Ectodermal cell (in vitro differentiated cells): ENCODE measurements around the gene MYO19.
"Not testable (repeated sequence)": the region's sequence is repeated elsewhere in the genome, so short reads cannot be mapped to it uniquely, and the experiment has no call there.

Source experiments
- H3K27ac ChIP-seq: 2 replicates; pipeline ENCODE4 v1.7.0; 2013; ENCODE audit warnings: mild to moderate bottlenecking, low read depth, low read length; ENCODE audit not compliant: insufficient read depth, poor library complexity, severe bottlenecking
- H3K27me3 ChIP-seq: 2 replicates; pipeline ENCODE4 v1.7.0; 2013; ENCODE audit warnings: mild to moderate bottlenecking, low read length; ENCODE audit not compliant: insufficient read depth, control insufficient read depth, poor library complexity, severe bottlenecking
- H3K36me3 ChIP-seq: one replicate; pipeline ENCODE4 v1.7.0; 2013; ENCODE audit warnings: low read length; ENCODE audit not compliant: control insufficient read depth, insufficient read depth
- H3K4me1 ChIP-seq: one replicate; pipeline ENCODE4 v1.7.0; 2013; ENCODE audit warnings: low read length; ENCODE audit not compliant: control insufficient read depth, insufficient read depth
- H3K4me3 ChIP-seq: 2 replicates; pipeline ENCODE4 v1.7.0; 2013; ENCODE audit warnings: low read depth, low read length, control low read depth; ENCODE audit not compliant: insufficient read depth
- H3K9me3 ChIP-seq: 2 replicates; pipeline ENCODE4 v1.7.0; 2013; ENCODE audit warnings: mild to moderate bottlenecking, low read length, moderate library complexity; ENCODE audit not compliant: control insufficient read depth
- WGBS, 2 experiments: methylation state at CpG; one replicate each; pipeline ENCODE4 v1.1.7; 2013; ENCODE audit warnings: missing lambda C conversion rate in 2 of 2; 5-methylcytosine and 5-hydroxymethylcytosine counted together

The MYO19 gene

DNA sequence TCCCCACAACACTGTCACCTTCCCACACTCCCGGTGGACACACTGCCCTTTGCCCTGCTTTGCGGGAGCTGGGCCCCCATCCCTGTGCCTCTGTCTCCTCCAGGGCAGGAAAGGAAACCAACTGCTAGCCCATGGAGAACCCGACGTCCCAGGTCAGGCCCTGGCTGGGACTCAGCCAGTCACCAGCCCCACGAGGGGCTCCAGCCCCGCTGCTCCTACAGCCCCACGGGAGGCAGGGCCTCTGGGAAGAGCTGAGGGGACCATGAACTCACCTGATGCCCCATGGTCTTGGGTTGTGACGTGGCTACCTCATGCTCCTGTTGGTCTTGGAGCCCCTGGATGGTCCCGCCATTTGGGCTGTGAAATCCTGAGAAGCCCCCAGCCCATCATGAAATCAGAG is 81.8 kb downstream of the MYO19 start:
- not testable (repeated sequence) for H3K36me3 ChIP-seq, H3K4me3 ChIP-seq, H3K4me1 ChIP-seq, H3K27ac ChIP-seq, H3K27me3 ChIP-seq, H3K9me3 ChIP-seq
- WGBS, 2 experiments = 88 to 89% methylated on average over 8 to 9 of the region's 9 CpGs

DNA sequence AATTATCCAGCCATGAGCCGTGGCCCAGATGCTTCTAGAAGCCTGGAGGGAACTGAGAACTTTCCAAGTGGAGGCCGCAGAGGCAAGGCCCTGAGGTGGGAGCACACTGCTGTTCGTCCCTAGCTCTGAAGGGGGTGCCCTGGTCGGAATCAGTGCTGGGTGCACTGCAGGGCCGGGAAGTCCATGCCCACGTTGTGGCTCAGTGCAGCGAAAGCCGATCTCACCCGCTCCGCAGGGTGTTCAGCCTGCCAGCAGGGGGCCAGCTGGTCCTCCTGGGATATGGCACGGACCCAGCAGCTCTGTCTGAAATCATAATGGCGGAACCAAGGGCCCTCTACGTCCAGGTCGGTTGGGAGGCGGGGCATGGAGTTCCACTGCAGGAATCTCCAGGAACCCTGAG is 84.7 kb downstream of the MYO19 start:
- not testable (repeated sequence) for H3K36me3 ChIP-seq, H3K27ac ChIP-seq, H3K27me3 ChIP-seq, H3K9me3 ChIP-seq, H3K4me3 ChIP-seq, H3K4me1 ChIP-seq
- 89 to 94% methylated on average over 4 to 6 of the region's 15 CpGs for whole genome bisulfite sequencing, 2 experiments
